H1 (cell line): ENCODE data around the gene VSX2. TPM values are rescaled to one million over a fixed set of nuclear protein-coding genes. Genes with fewer than 3 reads are reported as not detected.

Source experiments
- CTCF ChIA-PET: fragments of 300-600 bp; sonication (Branson Sonifier 250); formaldehyde crosslinking; loops from one replicate; lab custom pipeline; 2021; ENCODE audit not compliant: partially characterized antibody; lab: Charles Lee
- POLR2A ChIA-PET: fragments of 300-600 bp; sonication (Branson Sonifier 250); formaldehyde crosslinking; loops from one replicate; lab custom pipeline; 2021; ENCODE audit warnings: inconsistent platforms; ENCODE audit not compliant: partially characterized antibody; lab: Charles Lee
- DNase-seq, 2 experiments: peaks; one replicate each; pipeline versions ENCODE4 v3.0.0 to v3.0.0-alpha.2; 2010 to 2022; ENCODE audit warnings: low spot score in 2 of 2, low read depth in 1 of 2, mixed read lengths in 1 of 2
- FAIRE-seq: peaks from 2 replicates; lab custom pipeline; 2011; peaks lifted over from hg19 to GRCh38; lab: Jason Lieb, UNC
- H2AFZ ChIP-seq: 2 replicates; pipeline ENCODE4 v1.8.1; 2012; ENCODE audit warnings: low read length, inconsistent platforms
- H2AK5ac ChIP-seq: 2 replicates; pipeline ENCODE4 v1.6.1; 2013; ENCODE audit warnings: low read depth, low read length
- H2BK120ac ChIP-seq: replicated peaks from 2 replicates; pipeline ENCODE3; 2013; ENCODE audit warnings: low read depth, low read length, inconsistent platforms
- H2BK12ac ChIP-seq: 2 replicates; pipeline ENCODE4 v1.6.1; 2013; ENCODE audit warnings: low read depth, low read length
- H2BK15ac ChIP-seq: 2 replicates; pipeline ENCODE4 v1.6.1; 2013; ENCODE audit warnings: low read length
- H2BK20ac ChIP-seq: 2 replicates; pipeline ENCODE4 v1.6.1; 2013; ENCODE audit warnings: low read length
- H2BK5ac ChIP-seq: 2 replicates; pipeline ENCODE4 v1.6.1; 2013; ENCODE audit warnings: low read depth, low read length
- H3K14ac ChIP-seq: 2 replicates; pipeline ENCODE4 v1.6.1; 2013; ENCODE audit warnings: inconsistent platforms; ENCODE audit not compliant: insufficient read length
- H3K18ac ChIP-seq: 2 replicates; pipeline ENCODE4 v1.6.1; 2013; ENCODE audit warnings: low read length; ENCODE audit errors: extremely low read depth
- H3K23ac ChIP-seq: 2 replicates; pipeline ENCODE4 v1.6.1; 2013; ENCODE audit warnings: inconsistent platforms; ENCODE audit not compliant: insufficient read length
- H3K23me2 ChIP-seq: 2 replicates; pipeline ENCODE4 v1.6.1; 2013; ENCODE audit warnings: low read depth, low read length
- H3K27ac ChIP-seq: 2 replicates; pipeline ENCODE4 v1.6.1; 2011; ENCODE audit warnings: low read depth, low read length, inconsistent platforms
- H3K27me3 ChIP-seq, 4 experiments: replicated peaks in 1 of 4; 1 replicate in 1 of 4; 2 replicates in 3 of 4; pipeline versions ENCODE4 v1.6.1 to v1.8.1; 2011 to 2013; ENCODE audit warnings: low read length in 3 of 4, mild to moderate bottlenecking in 3 of 4, inconsistent platforms in 2 of 4, mixed read lengths in 2 of 4, moderate library complexity in 1 of 4; ENCODE audit not compliant: control insufficient read depth in 3 of 4, insufficient read depth in 3 of 4; ENCODE audit errors: extremely low read depth in 1 of 4
- H3K36me3 ChIP-seq, 4 experiments: 2 replicates each; pipeline versions ENCODE4 v1.6.1 to v1.8.1; 2011 to 2013; ENCODE audit warnings: mild to moderate bottlenecking in 4 of 4, low read length in 3 of 4, moderate library complexity in 2 of 4, control low read depth in 1 of 4, inconsistent platforms in 1 of 4; ENCODE audit not compliant: insufficient read depth in 4 of 4, control insufficient read depth in 2 of 4
- H3K4ac ChIP-seq: replicated peaks from 2 replicates; pipeline ENCODE3; 2013; ENCODE audit warnings: low read length, low read depth, mixed read lengths, inconsistent platforms; ENCODE audit not compliant: insufficient read length
- H3K4me1 ChIP-seq, 4 experiments: replicated peaks in 1 of 4; 1 replicate in 1 of 4; 2 replicates in 3 of 4; pipeline versions ENCODE4 v1.6.1 to v1.8.1; 2011 to 2013; ENCODE audit warnings: low read length in 3 of 4, inconsistent platforms in 2 of 4, mixed read lengths in 1 of 4; ENCODE audit not compliant: insufficient read depth in 4 of 4, control insufficient read depth in 3 of 4
- H3K4me2 ChIP-seq, 2 experiments: 2 replicates each; pipeline versions ENCODE4 v1.6.1 to v1.8.1; 2011 to 2013; ENCODE audit warnings: low read depth in 2 of 2, low read length in 2 of 2, control low read depth in 1 of 2, inconsistent platforms in 1 of 2, mild to moderate bottlenecking in 1 of 2; ENCODE audit not compliant: insufficient read depth in 1 of 2
- H3K4me3 ChIP-seq, 4 experiments: fragments of 200-600, 300-600 bp in 1 of 4; sonication (generic), shearing (Covaris generic), sonication (Bioruptor Twin) in 1 of 4; 2 replicates each; pipeline versions ENCODE4 v1.5.1 to v1.8.1; 2011 to 2016; ENCODE audit warnings: low read length in 4 of 4, low read depth in 3 of 4, control low read depth in 2 of 4, inconsistent platforms in 2 of 4, mild to moderate bottlenecking in 2 of 4, mixed read lengths in 1 of 4, moderate library complexity in 1 of 4; ENCODE audit not compliant: insufficient read depth in 2 of 4; ENCODE audit errors: extremely low read depth in 1 of 4
- H3K56ac ChIP-seq: replicated peaks from 2 replicates; pipeline ENCODE3; 2013; ENCODE audit warnings: low read depth, mild to moderate bottlenecking, mixed read lengths, low read length, inconsistent platforms; ENCODE audit not compliant: insufficient read length
- H3K79me1 ChIP-seq: 2 replicates; pipeline ENCODE4 v1.6.1; 2013; ENCODE audit warnings: low read depth, low read length, control low read depth
- H3K79me2 ChIP-seq, 2 experiments: 2 replicates each; pipeline versions ENCODE4 v1.6.1 to v1.8.1; 2012 to 2013; ENCODE audit warnings: low read length in 2 of 2, mild to moderate bottlenecking in 2 of 2, inconsistent platforms in 1 of 2; ENCODE audit not compliant: insufficient read depth in 2 of 2, control insufficient read depth in 1 of 2
- H3K9ac ChIP-seq, 4 experiments: replicated peaks in 1 of 4; 1 replicate in 1 of 4; 2 replicates in 3 of 4; pipeline versions ENCODE4 v1.6.1 to v1.8.1; 2011 to 2013; ENCODE audit warnings: low read depth in 3 of 4, low read length in 3 of 4, control low read depth in 2 of 4, mild to moderate bottlenecking in 2 of 4, moderate library complexity in 2 of 4, inconsistent platforms in 1 of 4; ENCODE audit errors: extremely low read depth in 1 of 4
- H3K9me3 ChIP-seq, 2 experiments: 2 replicates each; pipeline versions ENCODE4 v1.6.1 to v1.8.1; 2012 to 2013; ENCODE audit warnings: mild to moderate bottlenecking in 2 of 2, moderate library complexity in 2 of 2, control low read depth in 1 of 2, inconsistent platforms in 1 of 2, low read depth in 1 of 2, low read length in 1 of 2, mixed read lengths in 1 of 2; ENCODE audit not compliant: insufficient read depth in 2 of 2
- H4K20me1 ChIP-seq, 2 experiments: replicated peaks in 1 of 2; 2 replicates each; pipeline versions ENCODE3 to v1.8.1; 2011 to 2013; ENCODE audit warnings: inconsistent platforms in 2 of 2, low read length in 2 of 2, mild to moderate bottlenecking in 1 of 2; ENCODE audit not compliant: insufficient read depth in 2 of 2, control insufficient read depth in 1 of 2
- H4K5ac ChIP-seq: 2 replicates; pipeline ENCODE4 v1.6.1; 2013; ENCODE audit warnings: low read length, low read depth, mixed read lengths, inconsistent platforms; ENCODE audit not compliant: insufficient read length
- H4K8ac ChIP-seq: 2 replicates; pipeline ENCODE4 v1.8.0; 2013; ENCODE audit warnings: mild to moderate bottlenecking, moderate library complexity, low read length, inconsistent platforms; ENCODE audit not compliant: insufficient read depth; ENCODE audit errors: extremely low read depth
- H4K91ac ChIP-seq: replicated peaks from 2 replicates; pipeline ENCODE3; 2013; ENCODE audit warnings: low read length, mixed read lengths, inconsistent platforms; ENCODE audit not compliant: insufficient read length
- CTCF ChIP-seq, 3 experiments: IDR thresholded peaks; 1 replicate in 2 of 3; 2 replicates in 1 of 3; pipeline versions ENCODE4 v1.5.1 to v1.6.1; 2011; ENCODE audit warnings: low read length in 3 of 3, mild to moderate bottlenecking in 3 of 3, inconsistent platforms in 2 of 3, low read depth in 1 of 3, moderate library complexity in 1 of 3; ENCODE audit not compliant: insufficient read depth in 1 of 3; ENCODE audit errors: control extremely low read depth in 1 of 3
- SAP30 ChIP-seq: fragments of 300-600 bp; sonication (generic); IDR thresholded peaks from 2 replicates; pipeline ENCODE4 v1.7.1; 2012; ENCODE audit warnings: low read length, moderate library complexity, mild to moderate bottlenecking, inconsistent platforms; ENCODE audit not compliant: insufficient read depth, insufficient replicate concordance
- WGBS, 2 experiments: shearing (Covaris generic) in 1 of 2; methylation state at CpG; one replicate each; pipeline versions ENCODE4 v1.1.6 to v1.1.7; 2013 to 2015; ENCODE audit warnings: low lambda C conversion rate in 2 of 2, mixed read lengths in 2 of 2, inconsistent platforms in 1 of 2, low coverage in 1 of 2, missing lambda C conversion rate in 1 of 2; ENCODE audit not compliant: insufficient replicate concordance in 2 of 2, insufficient coverage in 1 of 2, insufficient read length in 1 of 2; ENCODE audit errors: extremely low coverage in 1 of 2, missing lambda C conversion rate in 1 of 2; 5-methylcytosine and 5-hydroxymethylcytosine counted together
- polyA plus RNA-seq, 7 experiments: library from polyadenylated mRNA; depleted of rRNA in 3 of 7; stranded (reverse) in 5 of 7; unstranded in 2 of 7; fragments of >200 nt in 5 of 7; fragments of 200-250 nt in 2 of 7; gene quantifications; 1 replicate in 5 of 7; 2 replicates in 1 of 7; 4 replicates in 1 of 7; pipeline versions ENCODE4 v1.2.1 to v1.2.3, GENCODE V29; 2011 to 2013; ENCODE audit warnings: missing spikeins in 2 of 7, mixed read lengths in 2 of 7
- total RNA-seq: library from RNA; stranded (reverse); fragmentation: NEBNext Ultra II Directional; extraction: Animal tissue kit (Norgen Biotek cat#: 25700); gene quantifications from 2 replicates; pipeline ENCODE4 v1.2.1, GENCODE V29; 2021

The VSX2 gene
- total and polyA plus RNA-seq, 2 of the 8 experiments (the other 6 are each of a cell fraction or from before 2014, with no cell fraction given): 0.08 to 0.22 TPM

- Histone ChIP-seq H3K23ac (no peak overlapping the region), H3K4me3 (no peak overlapping the region), H4K5ac (no peak overlapping the region), H2AK5ac (no peak overlapping the region), H3K27me3 (peaks cover 45 to 64% (median 55%) of the 10 kb centered on the region in 4 experiments), H4K20me1 (peaks cover 0 to 2% of the 10 kb centered on the region in 2 experiments), H2BK15ac (no peak overlapping the region), H4K91ac (no peak overlapping the region), H2BK20ac (no peak overlapping the region), H3K4me2 (no peak overlapping the region), H3K79me1 (no peaks in the 10 kb centered on the region; the same call in 1 of the 2 replicates), H3K4me1 (peaks cover 6 to 40% (median 14%) of the 10 kb centered on the region in 4 experiments), H3K23me2 (peaks cover 22% of the 10 kb centered on the region; the same call in 1 of the 2 replicates), H2BK5ac (no peak overlapping the region), H3K18ac (no peak overlapping the region), H3K27ac (no peak overlapping the region), H2BK12ac (no peak overlapping the region), H3K9ac (no peak overlapping the region), H4K8ac (no peak overlapping the region), H3K79me2 (no peaks in the 10 kb centered on the region), H2AFZ (no peak overlapping the region), H3K4ac (no peak overlapping the region), H3K56ac (no peak overlapping the region), H3K36me3 (peaks cover 0 to 13% (median 0%) of the 10 kb centered on the region in 4 experiments; a peak in 1 of 8 replicates), H3K14ac (no peak overlapping the region), H3K9me3 (no peaks in the 10 kb centered on the region), H2BK120ac (no peak overlapping the region)
- WGBS, 2 experiments: 30% methylated on average over 3 of the region's 3 CpGs; no CpG with 5 or more reads in 1 of the 2 experiments
- TF ChIP-seq CTCF (IDR thresholded peaks at IDR 0.05; ENCODE audit: control extremely low read depth in 1 of 3, insufficient read depth in 1 of 3, low read depth in 1 of 3, low read length in 3 of 3) (peak in 2 of 3 experiments; percentile 37 to 54; a peak in 2 of 4 replicates), SAP30 (no peak)
- POLR2A ChIA-PET: no interaction called here
- peak in 1 of 2 experiments; percentile 25 for DNase-seq
- peak; percentile 69 for FAIRE-seq
- CTCF ChIA-PET: interaction anchor here (0.6 to 12.4 kb wide), 7 partner anchors 13 to 82 kb away, joined by 3 to 139 read pairs (median 33); no protein-coding TSS in a partner anchor
These were observed 4.9 kb downstream of the VSX2 start for GRCh38 chr14:74244115-74244514.
